HG02588 (cell line): ENCODE data around the gene LIMK2.
A peak's percentile ranks its signal among the peaks of the same experiment; 100 is the strongest.
"Not testable (repeated sequence)": the region's sequence is repeated elsewhere in the genome, so short reads cannot be mapped to it uniquely, and the experiment has no call there.

Experiments
- ATAC-seq: cut with Tn5 transposase; IDR thresholded peaks from one replicate; pipeline ENCODE4 v1.9.1; 2021; ENCODE audit warnings: mild to moderate bottlenecking, moderate library complexity; ENCODE audit not compliant: unreplicated experiment

LIMK2 gene

GRCh38 chr22:31288496-31289240, 76.6 kb downstream of the LIMK2 start:
- ATAC-seq = no peak

- no peak for ATAC-seq
Measured at GRCh38 chr22:31289344-31289743, 77.2 kb downstream of the LIMK2 start.

DNA sequence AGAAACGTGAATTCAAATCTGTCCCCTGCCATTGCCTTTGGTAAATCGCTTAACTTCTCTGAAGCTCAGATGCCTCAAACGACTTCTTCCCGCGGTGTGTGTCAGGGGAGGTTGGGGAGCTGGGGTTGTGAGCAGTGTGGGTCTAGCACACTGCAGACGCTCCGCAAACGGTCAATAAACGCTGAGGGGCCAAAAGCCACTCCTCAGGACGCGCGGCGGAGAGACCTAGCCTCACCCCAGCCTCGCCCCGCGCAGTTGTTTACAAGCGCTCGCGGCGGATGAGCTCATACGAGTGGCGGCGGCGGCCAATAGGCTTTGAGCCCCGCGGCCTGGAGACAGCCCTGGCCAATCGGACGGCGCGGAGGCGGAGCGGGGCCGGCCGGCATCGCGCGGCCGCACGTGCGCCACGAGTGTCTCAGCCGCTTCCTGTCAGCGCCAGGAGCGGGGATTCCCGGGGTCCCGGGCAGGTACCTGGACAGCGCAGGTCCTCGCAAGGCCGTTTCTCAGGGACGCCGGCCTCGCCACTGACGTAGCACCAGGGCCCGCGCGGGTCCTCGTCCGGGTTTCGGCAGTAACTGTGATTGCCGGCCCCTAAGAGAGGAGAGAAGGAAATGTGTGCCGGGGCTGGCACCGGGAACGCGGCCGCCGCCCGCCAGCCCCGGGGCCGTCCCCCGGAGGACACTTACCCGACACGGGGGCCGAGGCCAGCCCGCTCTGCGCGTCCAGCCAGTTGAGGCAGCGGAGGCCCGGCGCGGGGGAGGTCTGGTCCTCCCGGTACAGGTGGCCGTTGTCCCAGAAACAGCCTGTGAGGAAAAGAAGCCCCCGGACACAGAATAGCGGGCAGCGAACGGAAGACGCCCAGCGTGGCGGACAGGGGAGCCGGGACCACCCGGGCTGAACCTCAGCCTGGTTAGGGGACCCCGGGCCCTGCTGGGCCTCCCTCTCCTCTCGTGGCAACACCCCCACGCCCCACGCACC, 78.7 kb downstream of the LIMK2 start:
- peak; percentile 86 for ATAC-seq

DNA sequence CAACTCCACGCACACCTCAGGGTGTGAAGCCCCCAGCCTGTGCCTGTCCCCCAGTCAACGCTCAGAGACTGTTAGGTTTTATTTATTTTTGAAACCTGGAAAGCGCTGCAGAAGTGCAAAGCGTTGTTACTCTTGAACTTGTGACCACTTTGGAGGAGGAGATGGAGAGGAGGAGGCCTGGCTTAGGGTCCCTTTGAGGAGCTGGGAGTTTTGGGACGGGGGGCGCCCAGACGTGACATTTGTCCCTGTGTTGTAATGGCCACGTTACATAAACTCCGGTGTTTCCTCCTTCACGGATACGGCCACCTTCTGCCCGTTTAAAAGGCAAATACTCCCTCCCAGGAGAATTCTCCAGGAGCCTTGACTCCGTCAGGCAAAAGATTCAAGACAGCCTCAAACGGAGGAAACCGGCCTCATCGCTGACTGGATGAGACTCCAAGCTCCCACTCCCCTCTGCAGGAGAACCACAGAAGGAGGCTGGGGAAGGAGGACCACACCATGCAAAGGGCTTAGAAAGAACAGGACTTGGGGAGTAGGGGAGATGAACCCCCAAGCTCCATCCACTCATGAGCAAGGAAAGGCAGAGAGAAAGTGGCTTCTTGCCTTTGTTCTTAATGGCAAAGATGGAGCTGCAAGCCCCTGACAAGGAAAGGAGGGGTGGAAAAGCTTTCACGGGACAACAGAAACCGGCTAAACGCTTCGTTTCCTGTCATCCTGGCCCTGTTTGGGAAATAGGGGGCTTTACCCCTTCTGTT, 79.6 kb downstream of the LIMK2 start:
- no peak for ATAC-seq

GRCh38 chr22:31292236-31292989, 80.3 kb downstream of the LIMK2 start, which contains the start of gene PIK3IP1:
PIK3IP1 (minus strand) TSS chr22:31292488; CDS start chr22:31292344, 144 bp downstream.
- ATAC-seq = no peak

DNA sequence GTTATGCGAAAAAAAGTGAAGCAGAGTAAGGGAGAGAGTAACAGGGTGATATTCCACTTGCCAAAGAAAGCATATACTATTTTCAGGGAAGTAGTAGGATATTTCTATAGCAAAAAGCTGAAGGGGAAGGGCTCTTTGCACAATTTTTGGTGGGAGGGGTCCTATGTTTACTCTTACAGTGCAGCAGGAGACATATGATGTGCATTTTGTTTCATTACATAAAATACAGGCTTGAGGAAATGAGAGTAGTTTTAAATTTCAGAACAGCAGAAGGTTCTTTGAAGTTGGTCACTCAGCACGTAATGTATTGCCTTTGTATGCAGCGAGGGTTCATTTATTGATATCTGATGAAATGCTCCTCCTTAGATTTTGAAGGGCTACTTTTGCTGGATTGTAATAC, 83.3 kb downstream of the LIMK2 start:
- ATAC-seq = no peak

DNA sequence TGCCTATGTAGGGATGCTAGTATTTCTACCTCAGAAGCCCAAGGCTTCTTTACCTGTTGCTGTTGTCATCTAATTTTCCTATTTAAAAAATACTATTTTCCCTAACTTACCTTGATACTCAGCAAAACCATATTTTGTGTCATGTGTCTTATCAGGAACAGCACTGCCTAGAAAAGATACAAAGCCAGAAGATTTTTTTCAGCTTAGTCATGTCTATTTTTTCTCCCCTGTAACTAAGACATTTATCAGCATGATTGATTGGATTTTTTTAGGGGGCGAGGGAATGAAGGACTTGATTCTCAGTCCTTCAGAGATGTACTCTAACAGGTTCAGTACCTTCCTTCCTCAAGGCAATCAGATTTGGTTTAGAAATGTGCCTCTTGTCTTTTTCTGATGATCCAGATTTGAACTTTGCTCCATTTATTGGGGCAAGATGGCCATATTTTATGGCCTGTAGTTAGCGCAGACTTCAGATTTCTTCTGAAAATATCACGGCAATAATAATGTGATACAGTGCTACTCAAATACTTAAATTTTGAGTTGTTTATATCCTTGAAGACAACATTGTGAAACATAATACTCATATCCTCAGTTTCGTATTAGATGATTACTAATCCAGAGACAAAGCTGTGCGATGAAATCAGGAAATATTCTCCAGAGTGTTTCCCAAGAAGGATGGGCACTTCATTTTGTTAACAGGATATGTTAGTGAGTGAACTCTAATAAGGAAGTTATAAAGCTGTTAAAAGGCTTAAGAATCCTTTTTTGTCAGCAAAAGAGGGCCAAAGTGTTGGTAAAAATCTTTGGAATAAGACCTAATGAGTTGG, 83.9 kb downstream of the LIMK2 start:
- ATAC-seq = no peak

- ATAC-seq = no peak
Measured at GRCh38 chr22:31300896-31301295, 88.8 kb downstream of the LIMK2 start.

- no peak for ATAC-seq
Measured at GRCh38 chr22:31302006-31302405, 89.9 kb downstream of the LIMK2 start.

DNA sequence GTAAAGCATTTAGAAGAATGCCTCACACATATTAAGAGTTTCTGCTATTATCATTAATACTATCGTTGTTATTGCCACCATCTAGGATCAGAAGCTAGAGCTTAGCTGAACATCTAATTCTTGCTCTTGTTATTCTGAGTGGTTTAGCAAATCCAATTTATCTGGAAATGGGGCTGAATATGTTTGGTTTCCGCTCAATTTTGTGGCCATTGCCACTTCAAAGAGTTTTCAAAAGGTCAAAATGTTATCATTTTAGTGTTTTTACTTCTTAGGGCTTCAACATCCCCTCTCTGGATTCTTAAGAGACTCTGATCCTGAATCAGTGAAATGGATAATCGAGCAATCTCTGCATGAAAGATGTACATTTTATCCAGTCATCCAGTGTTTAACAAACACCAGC, 90.4 kb downstream of the LIMK2 start:
- no peak for ATAC-seq

- ATAC-seq = no peak
Measured at GRCh38 chr22:31305194-31305593, 93.1 kb downstream of the LIMK2 start.

- no peak for ATAC-seq
Measured at GRCh38 chr22:31308181-31308580, 96.1 kb downstream of the LIMK2 start.

DNA sequence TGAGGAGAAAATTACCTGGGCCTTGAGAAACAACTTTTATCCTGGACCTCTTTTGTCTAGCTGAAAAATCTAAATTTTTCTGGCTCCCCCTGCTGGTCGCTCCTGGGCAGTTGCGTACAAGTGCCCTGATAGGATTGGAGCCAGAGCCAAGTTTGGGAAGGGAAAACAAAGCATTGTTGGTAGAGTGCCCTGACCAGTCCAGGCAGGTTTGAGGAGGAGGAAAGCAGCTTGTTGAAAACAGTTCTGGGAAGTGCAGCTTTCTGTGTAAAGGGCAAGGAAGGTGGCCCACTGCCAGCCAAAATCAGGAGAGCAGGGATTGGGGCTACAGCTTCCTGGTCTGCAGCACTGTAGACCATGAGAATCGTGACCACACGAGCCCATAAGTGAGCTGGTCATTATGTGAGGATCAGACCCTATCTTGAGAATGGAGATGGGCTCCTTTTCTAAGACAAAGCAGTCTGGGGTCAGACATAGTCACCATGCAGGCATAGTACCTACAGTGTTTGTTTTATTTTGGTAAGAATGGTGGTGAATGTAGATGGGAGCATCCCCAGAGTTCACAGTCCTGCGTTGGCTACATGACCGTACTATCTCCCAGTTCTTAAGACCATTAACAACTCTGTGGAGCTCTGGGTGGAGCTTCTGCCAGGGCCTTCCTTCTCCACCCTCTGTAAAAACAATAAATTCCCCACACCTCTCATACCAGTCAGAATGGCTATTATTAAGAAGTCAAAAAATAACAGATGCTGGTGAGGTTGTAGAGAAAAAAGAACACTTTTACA, 101.5 kb downstream of the LIMK2 start:
- ATAC-seq = no peak

DNA sequence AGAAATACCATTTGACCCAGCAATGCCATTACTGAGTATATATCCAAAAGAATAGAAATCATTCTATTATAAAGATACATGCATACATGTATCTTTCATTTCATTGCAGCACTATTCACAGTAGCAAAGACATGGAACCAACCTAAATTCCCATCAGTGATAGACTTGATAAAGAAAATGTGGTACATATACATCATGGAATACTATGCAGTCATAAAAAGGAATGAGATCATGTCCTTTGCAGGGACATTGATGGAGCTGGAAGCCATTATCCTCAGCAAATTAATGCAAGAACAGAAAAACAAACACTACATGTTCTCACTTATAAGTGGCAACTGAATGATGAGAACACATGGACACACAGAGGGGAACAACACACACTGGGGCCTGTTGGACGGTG, 102.1 kb downstream of the LIMK2 start:
- not testable (repeated sequence) for ATAC-seq

DNA sequence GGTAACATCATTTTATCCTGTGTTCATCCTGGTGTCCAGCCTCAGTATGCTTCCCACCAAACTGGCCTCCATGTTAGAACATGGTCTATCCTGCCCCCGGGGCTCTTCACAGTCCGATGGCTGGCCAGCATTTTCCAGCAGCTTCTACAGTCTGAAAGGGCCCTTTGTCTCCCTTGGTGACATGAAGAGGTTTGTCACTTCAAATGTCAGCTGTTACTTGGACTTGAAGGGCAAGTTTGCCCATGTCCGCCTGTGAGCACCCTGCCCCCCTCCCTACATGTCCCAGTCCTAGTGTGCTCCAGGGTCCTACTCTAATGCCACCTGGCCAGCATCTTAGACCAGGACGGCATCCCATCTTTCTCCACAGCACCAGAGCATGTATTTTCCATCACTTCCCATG, 109.3 kb downstream of the LIMK2 start:
- ATAC-seq = no peak

GRCh38 chr22:31323578-31324550, 111.8 kb downstream of the LIMK2 start:
- no peak for ATAC-seq

DNA sequence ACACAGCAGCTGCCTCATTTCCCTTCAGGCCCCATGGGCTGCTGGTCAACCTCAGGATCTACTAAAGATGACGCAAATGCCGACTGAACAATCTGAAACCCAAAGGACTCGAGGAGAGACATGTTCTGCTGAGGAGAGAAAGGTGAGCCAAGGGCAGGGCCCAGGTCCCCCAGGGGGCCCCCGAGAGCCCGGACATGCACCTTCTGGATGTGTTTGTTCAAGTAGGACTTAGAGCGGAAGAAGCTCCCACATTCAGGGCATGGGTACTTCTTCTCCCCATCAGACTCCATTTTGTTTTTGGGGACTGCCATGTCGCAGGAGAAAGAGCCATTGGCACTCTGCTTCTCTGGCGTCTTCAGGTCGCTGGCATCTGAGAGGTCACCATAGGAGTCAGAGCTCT, 114.8 kb downstream of the LIMK2 start:
- no peak for ATAC-seq
